T-cell (primary cell): ENCODE data around the gene PATJ. TPM values are rescaled to one million over a fixed set of nuclear protein-coding genes. Genes with fewer than 3 reads are reported as not detected.
"Not testable (repeated sequence)": the region's sequence is repeated elsewhere in the genome, so short reads cannot be mapped to it uniquely, and the experiment has no call there.

Source experiments
- ATAC-seq, 4 experiments: fragments of 200-7000 bp in 3 of 4; fragments of 150-1000 bp in 1 of 4; cut with Tn5 transposase; replicated peaks in 1 of 4; 1 replicate in 3 of 4; 2 replicates in 1 of 4; pipeline ENCODE4 v1.10.0; 2021; ENCODE audit warnings: moderate library complexity in 3 of 4, mild to moderate bottlenecking in 2 of 4, moderate number of reproducible peaks in 1 of 4
- CTCF ChIA-PET, 2 donors: fragments of 300-600 bp; sonication (Branson Sonifier 250); formaldehyde crosslinking; loops; one replicate each; lab custom pipeline; 2022; ENCODE audit warnings: antibody characterized with exemption in 2 of 2; lab: Charles Lee
- POLR2A ChIA-PET, 2 donors: fragments of 300-600 bp; sonication (Branson Sonifier 250); formaldehyde crosslinking; loops; one replicate each; lab custom pipeline; 2022; ENCODE audit warnings: antibody characterized with exemption in 2 of 2; lab: Charles Lee
- DNase-seq, 35 experiments: peaks; one replicate each; pipeline versions ENCODE4 v3.0.0 to v3.0.0-alpha.2; 2013 to 2023
- H3K27ac ChIP-seq: one replicate; pipeline ENCODE4 v1.5.1; 2013; ENCODE audit warnings: low read length
- H3K27me3 ChIP-seq, 2 experiments: replicated peaks in 1 of 2; 1 replicate in 1 of 2; 2 replicates in 1 of 2; pipeline versions ENCODE4 v1.6.1 to v1.7.0; 2013; ENCODE audit warnings: low read length in 1 of 2, mixed read lengths in 1 of 2; ENCODE audit not compliant: control insufficient read depth in 2 of 2, insufficient read depth in 2 of 2; ENCODE audit errors: extremely low read depth in 1 of 2
- H3K36me3 ChIP-seq, 2 donors: 1 replicate in 1 of 2; 2 replicates in 1 of 2; pipeline versions ENCODE4 v1.6.1 to v1.7.0; 2013; ENCODE audit warnings: low read length in 1 of 2; ENCODE audit not compliant: control insufficient read depth in 2 of 2, insufficient read depth in 1 of 2; ENCODE audit errors: extremely low read depth in 1 of 2
- H3K4me1 ChIP-seq, 2 experiments: 1 replicate in 1 of 2; 2 replicates in 1 of 2; pipeline versions ENCODE4 v1.6.1 to v1.7.0; 2013; ENCODE audit warnings: low read length in 2 of 2, mixed read lengths in 1 of 2; ENCODE audit not compliant: insufficient read depth in 2 of 2, control insufficient read depth in 1 of 2; ENCODE audit errors: extremely low read depth in 1 of 2
- H3K4me3 ChIP-seq, 2 donors: 1 replicate in 1 of 2; 2 replicates in 1 of 2; pipeline versions ENCODE4 v1.5.1 to v1.7.0; 2013; ENCODE audit warnings: mild to moderate bottlenecking in 2 of 2, low read length in 1 of 2, moderate library complexity in 1 of 2; ENCODE audit not compliant: control insufficient read depth in 1 of 2; ENCODE audit errors: extremely low read depth in 1 of 2
- H3K9me3 ChIP-seq: 2 replicates; pipeline ENCODE4 v1.7.0; 2013
- H3K27ac Mint-ChIP-seq, 2 donors: one replicate each; pipeline ENCODE4 v1.8.0; 2020 to 2021; ENCODE audit warnings: mild to moderate bottlenecking in 2 of 2, mixed read lengths in 2 of 2
- H3K27me3 Mint-ChIP-seq, 2 donors: one replicate each; pipeline ENCODE4 v1.8.0; 2021 to 2022; ENCODE audit warnings: mixed read lengths in 2 of 2
- H3K36me3 Mint-ChIP-seq: one replicate; pipeline ENCODE4 v1.8.0; 2021; ENCODE audit warnings: mixed read lengths
- H3K4me1 Mint-ChIP-seq, 3 donors: one replicate each; pipeline ENCODE4 v1.8.0; 2020 to 2022; ENCODE audit warnings: mixed read lengths in 3 of 3, mild to moderate bottlenecking in 1 of 3
- H3K4me3 Mint-ChIP-seq, 3 donors: one replicate each; pipeline ENCODE4 v1.8.0; 2020 to 2022; ENCODE audit warnings: mild to moderate bottlenecking in 3 of 3, mixed read lengths in 3 of 3, moderate library complexity in 3 of 3
- H3K9me3 Mint-ChIP-seq, 3 donors: one replicate each; pipeline ENCODE4 v1.8.0; 2020 to 2022; ENCODE audit warnings: mixed read lengths in 3 of 3
- WGBS: methylation state at CpG from one replicate; pipeline ENCODE4 v1.1.5; 2013; ENCODE audit warnings: missing lambda C conversion rate; ENCODE audit not compliant: insufficient coverage; 5-methylcytosine and 5-hydroxymethylcytosine counted together
- total RNA-seq, 35 experiments: library from RNA in 6 of 35; stranded (reverse) in 6 of 35; fragments of 120-200 nt in 1 of 35; gene quantifications; one replicate each; pipeline versions ENCODE4 v1.2.1 to v1.2.4 and lab custom pipeline; 2013 to 2026

Gene PATJ
- total RNA-seq, 5 donors from 2014 or later (not counting 1 experiment from before 2014, with no cell fraction given): 31.3 to 65.3 (median 35.7) TPM

DNA sequence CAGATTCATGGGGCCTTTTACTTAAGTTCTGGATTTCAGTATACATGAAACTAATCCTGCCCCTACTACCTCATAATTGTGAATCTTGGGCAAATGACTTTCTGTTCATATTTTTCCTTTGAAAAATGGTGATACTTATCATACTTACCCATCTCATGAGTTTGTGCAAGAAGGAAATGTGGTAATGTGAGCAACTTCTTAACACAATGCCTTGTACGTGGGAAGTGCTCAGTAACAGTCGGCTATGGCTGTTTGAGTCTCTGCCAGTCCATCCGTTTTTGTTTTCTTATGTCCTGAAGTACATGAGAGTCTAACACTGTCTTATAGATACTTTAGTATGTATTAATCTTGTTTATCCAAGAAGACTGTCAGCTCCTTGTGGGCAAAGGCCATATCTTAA lies 86.5 kb downstream of the PATJ start:
- Histone ChIP-seq H3K27ac (no peak overlapping the region), H3K9me3 (no peaks in the 10 kb centered on the region), H3K4me1 (no peaks in the 10 kb centered on the region), H3K4me3 (no peak overlapping the region), H3K36me3 (peaks cover 0 to 27% of the 10 kb centered on the region in 2 donors), H3K27me3 (no peaks in the 10 kb centered on the region)
- ChIA-PET POLR2A (no interaction called here), CTCF (no interaction called here)
- Mint-ChIP-seq H3K4me1 (no peaks in the 10 kb centered on the region), H3K36me3 (peaks cover 67% of the 10 kb centered on the region), H3K27me3 (no peaks in the 10 kb centered on the region), H3K9me3 (no peaks in the 10 kb centered on the region), H3K27ac (no peak overlapping the region), H3K4me3 (no peak overlapping the region)
- WGBS: no CpG with 5 or more reads among the region's 3 CpGs
- DNase-seq: no peak
- ATAC-seq: no peak

DNA sequence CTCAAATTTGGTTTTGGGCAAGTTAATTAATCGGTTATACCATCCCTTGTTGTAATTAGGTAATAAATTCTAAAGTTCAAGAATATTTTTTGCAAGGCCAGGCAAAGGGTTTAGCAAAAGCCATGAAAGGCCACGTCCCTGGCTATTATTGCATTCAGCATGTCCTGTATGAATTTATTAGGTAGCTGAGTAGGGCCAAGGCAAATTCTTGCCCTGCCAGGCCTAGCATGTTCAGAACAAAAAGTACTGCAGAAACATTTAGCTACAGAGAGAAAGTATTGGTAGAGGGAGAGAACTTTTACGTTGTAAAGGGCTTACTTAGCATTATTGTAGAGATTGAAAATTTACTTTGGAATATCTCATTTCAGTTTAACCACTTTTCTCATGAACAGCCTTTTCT lies 94.4 kb downstream of the PATJ start:
- Mint-ChIP-seq H3K4me1 (no peaks in the 10 kb centered on the region), H3K4me3 (no peak overlapping the region), H3K27ac (no peak overlapping the region), H3K36me3 (peaks cover 27% of the 10 kb centered on the region), H3K27me3 (no peaks in the 10 kb centered on the region), H3K9me3 (no peaks in the 10 kb centered on the region)
- Histone ChIP-seq H3K4me1 (no peaks in the 10 kb centered on the region), H3K27ac (no peak overlapping the region), H3K27me3 (no peaks in the 10 kb centered on the region), H3K4me3 (no peak overlapping the region), H3K36me3 (no peaks in the 10 kb centered on the region), H3K9me3 (no peaks in the 10 kb centered on the region)
- ATAC-seq (no peak), DNase-seq (no peak)
- ChIA-PET CTCF (no interaction called here), POLR2A (no interaction called here)
- WGBS: 83% methylated on average over 1 of the region's 3 CpGs

DNA sequence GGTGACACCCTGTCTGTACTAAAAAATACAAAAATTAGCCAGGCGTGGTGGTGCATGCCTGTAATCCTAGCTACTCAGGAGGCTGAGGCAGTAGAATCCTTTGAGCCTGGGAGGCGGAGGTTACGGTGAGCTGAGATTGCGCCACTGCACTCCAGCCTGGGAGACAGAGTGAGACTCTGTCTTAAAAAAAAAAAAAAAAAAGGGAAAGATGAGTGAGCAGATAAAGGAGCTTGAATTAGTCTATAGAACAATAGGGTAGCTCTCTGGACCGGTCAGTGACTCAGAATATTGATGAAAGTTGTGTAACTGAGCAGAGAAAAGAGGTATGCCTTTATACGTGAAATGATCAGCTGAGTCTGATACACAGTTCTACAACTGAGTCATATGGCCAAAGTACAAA lies 95.3 kb downstream of the PATJ start:
- not testable (repeated sequence) for H3K9me3 Mint-ChIP-seq, H3K27ac Mint-ChIP-seq, H3K4me1 ChIP-seq, H3K9me3 ChIP-seq, H3K4me1 Mint-ChIP-seq, DNase-seq, H3K27ac ChIP-seq, H3K4me3 ChIP-seq, H3K36me3 ChIP-seq, H3K27me3 Mint-ChIP-seq, H3K4me3 Mint-ChIP-seq, H3K27me3 ChIP-seq, ATAC-seq
- WGBS: 100% methylated on average over 5 of the region's 6 CpGs
- POLR2A ChIA-PET: interaction anchor here in 1 of 2 donors (0.6 kb wide), 1 partner anchor 35 kb away, joined by 3 read pairs; no protein-coding TSS in a partner anchor
- CTCF ChIA-PET: interaction anchor here in 1 of 2 donors (0.6 to 0.7 kb wide), 2 partner anchors 238 to 1239 kb away, joined by 3 read pairs; no protein-coding TSS in a partner anchor
- H3K36me3 Mint-ChIP-seq: peaks cover 22% of the 10 kb centered on the region

- DNase-seq (no peak), ATAC-seq (no peak)
- Histone ChIP-seq H3K27ac (no peak overlapping the region), H3K4me3 (no peak overlapping the region), H3K27me3 (no peaks in the 10 kb centered on the region), H3K4me1 (no peaks in the 10 kb centered on the region), H3K9me3 (no peaks in the 10 kb centered on the region), H3K36me3 (no peaks in the 10 kb centered on the region)
- POLR2A ChIA-PET: interaction anchor here in 1 of 2 donors (0.7 kb wide), 1 partner anchor 623 kb away, joined by 3 read pairs; no protein-coding TSS in a partner anchor
- Mint-ChIP-seq H3K9me3 (no peaks in the 10 kb centered on the region), H3K27ac (no peak overlapping the region), H3K4me3 (no peak overlapping the region), H3K36me3 (peaks cover 14% of the 10 kb centered on the region), H3K4me1 (no peaks in the 10 kb centered on the region), H3K27me3 (no peaks in the 10 kb centered on the region)
- no CpG with 5 or more reads among the region's 2 CpGs for WGBS
- CTCF ChIA-PET: no interaction called here
These were observed 97.4 kb downstream of the PATJ start for GRCh38 chr1:61839679-61840078.

DNA sequence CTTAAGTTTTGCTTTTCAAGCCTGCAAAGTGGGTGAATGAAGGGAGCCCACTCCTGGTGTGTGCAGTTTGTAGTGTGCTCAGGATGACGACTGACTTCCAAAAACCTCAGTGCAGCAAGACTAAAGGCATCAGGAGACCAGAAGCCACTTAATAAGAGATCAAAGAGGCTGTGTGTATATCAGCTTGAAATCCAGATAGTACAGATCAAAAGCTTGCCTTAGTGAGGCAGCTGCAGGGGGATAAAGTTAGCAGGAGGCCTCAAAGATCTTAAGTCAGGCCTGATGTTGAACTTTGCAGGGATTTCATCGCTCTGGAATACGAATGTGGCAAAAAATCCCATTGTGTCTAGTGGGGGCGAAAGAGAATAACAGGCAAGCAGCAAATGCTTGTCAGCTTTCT lies 99.8 kb downstream of the PATJ start:
- H3K9me3 ChIP-seq: no peaks in the 10 kb centered on the region
- H3K27ac ChIP-seq: no peak overlapping the region
- H3K4me1 ChIP-seq: no peaks in the 10 kb centered on the region
- Mint-ChIP-seq H3K9me3 (no peaks in the 10 kb centered on the region), H3K27ac (peak overlapping the region in 1 of 2 donors; percentile 68), H3K4me1 (no peaks in the 10 kb centered on the region), H3K27me3 (no peaks in the 10 kb centered on the region), H3K36me3 (peaks cover 7% of the 10 kb centered on the region), H3K4me3 (no peak overlapping the region)
- 73% methylated on average over 4 of the region's 4 CpGs for WGBS
- DNase-seq (no peak), ATAC-seq (no peak)
- H3K27me3 ChIP-seq: no peaks in the 10 kb centered on the region
- no peaks in the 10 kb centered on the region for H3K36me3 ChIP-seq
- H3K4me3 ChIP-seq: no peak overlapping the region
- POLR2A ChIA-PET: interaction anchor here in 1 of 2 donors (0.6 kb wide), 1 partner anchor 134 kb away, joined by 3 read pairs; no protein-coding TSS in a partner anchor
- CTCF ChIA-PET: interaction anchor here (0.6 kb wide), 4 partner anchors 8 to 1154 kb away, joined by 3 to 4 read pairs (median 3); no protein-coding TSS in a partner anchor

GRCh38 chr1:61842863-61843514 lies 100.7 kb downstream of the PATJ start:
- Mint-ChIP-seq H3K27ac (no peak overlapping the region), H3K9me3 (no peaks in the 10 kb centered on the region), H3K27me3 (no peaks in the 10 kb centered on the region), H3K36me3 (peaks cover 3% of the 10 kb centered on the region), H3K4me1 (no peaks in the 10 kb centered on the region), H3K4me3 (no peak overlapping the region)
- Histone ChIP-seq H3K4me1 (no peaks in the 10 kb centered on the region), H3K36me3 (no peaks in the 10 kb centered on the region), H3K27me3 (no peaks in the 10 kb centered on the region), H3K9me3 (no peaks in the 10 kb centered on the region), H3K4me3 (no peak overlapping the region), H3K27ac (no peak overlapping the region)
- ChIA-PET CTCF (interaction anchor here in 1 of 2 donors (0.6 to 0.9 kb wide), 2 partner anchors 9 to 10 kb away, joined by 3 to 4 read pairs; no protein-coding TSS in a partner anchor), POLR2A (no interaction called here)
- WGBS: no CpG with 5 or more reads among the region's 2 CpGs
- DNase-seq (no peak), ATAC-seq (no peak)
